CD4-positive, alpha-beta T cell (primary cell): ENCODE data around the gene IVNS1ABP. TPM values are rescaled to one million over a fixed set of nuclear protein-coding genes. Genes with fewer than 3 reads are reported as not detected.
"Not testable (repeated sequence)": the region's sequence is repeated elsewhere in the genome, so short reads cannot be mapped to it uniquely, and the experiment has no call there.

ENCODE experiments used
- ATAC-seq: fragments of 200-7000 bp; cut with Tn5 transposase; one replicate; pipeline ENCODE4 v1.10.0; 2022; ENCODE audit warnings: mild to moderate bottlenecking; ENCODE audit not compliant: poor library complexity
- CTCF ChIA-PET: fragments of 350-600 bp; sonication (Branson Sonifier 250); formaldehyde crosslinking; loops from one replicate; lab custom pipeline; 2021; ENCODE audit warnings: antibody characterized with exemption, inconsistent platforms; lab: Charles Lee
- POLR2A ChIA-PET: fragments of 350-600 bp; sonication (Branson Sonifier 250); formaldehyde crosslinking; loops from one replicate; lab custom pipeline; 2021; ENCODE audit warnings: antibody characterized with exemption, inconsistent platforms; lab: Charles Lee
- DNase-seq, 14 experiments: peaks; one replicate each; pipeline ENCODE4 v3.0.0-alpha.2; 2013 to 2020; ENCODE audit warnings: mixed read lengths in 2 of 14
- H3K27ac ChIP-seq, 2 donors: one replicate each; pipeline versions ENCODE4 v1.5.1 to v1.7.0; 2013; ENCODE audit warnings: low read length in 2 of 2, low read depth in 1 of 2, mild to moderate bottlenecking in 1 of 2
- H3K27me3 ChIP-seq, 2 experiments: 1 replicate in 1 of 2; 2 replicates in 1 of 2; pipeline versions ENCODE4 v1.6.1 to v1.7.0; 2013; ENCODE audit warnings: low read length in 2 of 2, control low read depth in 1 of 2, mild to moderate bottlenecking in 1 of 2, moderate library complexity in 1 of 2; ENCODE audit not compliant: insufficient read depth in 2 of 2, control insufficient read depth in 1 of 2
- H3K36me3 ChIP-seq: one replicate; pipeline ENCODE4 v1.6.1; 2013; ENCODE audit warnings: low read length, control low read depth; ENCODE audit not compliant: insufficient read depth
- H3K4me1 ChIP-seq: one replicate; pipeline ENCODE4 v1.6.1; 2013; ENCODE audit warnings: low read length, control low read depth; ENCODE audit not compliant: insufficient read depth
- H3K4me3 ChIP-seq: one replicate; pipeline ENCODE4 v1.5.1; 2013; ENCODE audit warnings: mild to moderate bottlenecking, low read length, moderate library complexity
- H3K9me3 ChIP-seq, 2 experiments: 1 replicate in 1 of 2; 2 replicates in 1 of 2; pipeline versions ENCODE4 v1.6.1 to v1.7.0; 2013; ENCODE audit warnings: low read length in 2 of 2, mild to moderate bottlenecking in 2 of 2, control low read depth in 1 of 2, moderate library complexity in 1 of 2; ENCODE audit not compliant: control insufficient read depth in 1 of 2, insufficient read depth in 1 of 2
- H3K27ac Mint-ChIP-seq: one replicate; pipeline ENCODE4 v1.8.0; 2020; ENCODE audit warnings: mixed read lengths
- H3K27me3 Mint-ChIP-seq: one replicate; pipeline ENCODE4 v1.8.0; 2021; ENCODE audit warnings: mixed read lengths
- H3K36me3 Mint-ChIP-seq: one replicate; pipeline ENCODE4 v1.8.0; 2021; ENCODE audit warnings: low read depth, mixed read lengths
- H3K4me1 Mint-ChIP-seq: one replicate; pipeline ENCODE4 v1.8.0; 2021; ENCODE audit warnings: low read depth, mixed read lengths
- H3K4me3 Mint-ChIP-seq: one replicate; pipeline ENCODE4 v1.8.0; 2020; ENCODE audit warnings: mild to moderate bottlenecking, mixed read lengths
- H3K9me3 Mint-ChIP-seq: one replicate; pipeline ENCODE4 v1.8.0; 2020; ENCODE audit warnings: mixed read lengths
- intact Hi-C, 2 experiments: fragments of 100-400 bp; cut with DNase I in 1 of 2; cut with micrococcal nuclease in 1 of 2; formaldehyde crosslinking; loops; one replicate each; pipeline versions ENCODE4 v1.15.1 to v1.9.0; 2023 to 2025; cut with DNase I, micrococcal nuclease
- total RNA-seq, 174 experiments: library from RNA in 2 of 174; stranded (reverse) in 2 of 174; gene quantifications; one replicate each; pipeline ENCODE4 v1.2.3 and lab custom pipeline; 2021 to 2026
- TF ChIP-seq, protein P1 (sequence below): fragments of 200-600 bp; IDR thresholded peaks from one replicate; pipeline ENCODE4 v1.8.0; 2022; ENCODE audit warnings: antibody characterized with exemption, mild to moderate bottlenecking

IVNS1ABP gene
- total RNA-seq, 2 experiments from 2014 or later, result 234 to 254 TPM

GRCh38 chr1:185252404-185252803 is 64.6 kb downstream of the IVNS1ABP start:
- H3K9me3 Mint-ChIP-seq, H3K27me3 ChIP-seq, H3K27ac Mint-ChIP-seq, H3K27ac ChIP-seq, ATAC-seq, H3K4me3 Mint-ChIP-seq, H3K4me3 ChIP-seq, H3K4me1 ChIP-seq, H3K36me3 Mint-ChIP-seq, intact Hi-C loops, POLR2A ChIA-PET, CTCF ChIA-PET, H3K36me3 ChIP-seq, DNase-seq, H3K27me3 Mint-ChIP-seq, H3K9me3 ChIP-seq: not testable (repeated sequence)
- H3K4me1 Mint-ChIP-seq, result peaks cover 31% of the 10 kb centered on the region

- ATAC-seq, H3K9me3 ChIP-seq, H3K27me3 Mint-ChIP-seq, intact Hi-C loops, H3K27me3 ChIP-seq, H3K27ac Mint-ChIP-seq, H3K36me3 ChIP-seq, H3K4me3 Mint-ChIP-seq, H3K27ac ChIP-seq, H3K36me3 Mint-ChIP-seq, H3K4me1 ChIP-seq, DNase-seq, H3K9me3 Mint-ChIP-seq, H3K4me3 ChIP-seq, CTCF ChIA-PET: not testable (repeated sequence)
- H3K4me1 Mint-ChIP-seq, result peaks cover 35% of the 10 kb centered on the region
- POLR2A ChIA-PET, result interaction anchor here (1.0 kb wide), 1 partner anchor 14 kb away, joined by 3 read pairs; no protein-coding TSS in a partner anchor
Observed at GRCh38 chr1:185251928-185252327, 65.1 kb downstream of the IVNS1ABP start.

DNA sequence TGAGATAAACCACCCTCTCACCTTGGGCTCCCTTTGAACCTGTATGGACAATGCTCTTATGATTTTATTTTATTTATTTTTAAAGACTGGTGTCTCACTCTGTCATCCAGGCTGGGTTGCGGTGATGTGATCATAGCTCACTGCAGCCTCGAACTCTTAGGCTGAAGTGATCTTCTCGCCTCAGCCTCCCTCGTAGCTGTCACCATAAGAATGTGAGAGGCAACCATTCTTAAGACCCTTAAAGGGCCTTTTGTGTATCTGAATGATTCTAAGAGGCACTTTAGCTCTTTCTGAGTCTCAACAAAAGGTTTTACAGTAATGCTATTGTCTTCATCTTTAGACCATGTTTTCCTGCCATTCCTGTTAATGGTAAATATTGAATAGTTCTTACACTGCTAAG is 67.0 kb downstream of the IVNS1ABP start:
- Mint-ChIP-seq H3K27ac (no peak overlapping the region), H3K4me1 (peaks cover 31% of the 10 kb centered on the region)
- intact Hi-C loops, result no loop called here

GRCh38 chr1:185249563-185249962 is 67.5 kb downstream of the IVNS1ABP start:
- Mint-ChIP-seq H3K9me3 (no peaks in the 10 kb centered on the region), H3K36me3 (no peaks in the 10 kb centered on the region), H3K4me3 (no peak overlapping the region), H3K27me3 (no peaks in the 10 kb centered on the region), H3K4me1 (peaks cover 31% of the 10 kb centered on the region), H3K27ac (peak overlapping the region; percentile 39)
- H3K27me3 ChIP-seq, result no peaks in the 10 kb centered on the region
- H3K4me3 ChIP-seq, result no peak overlapping the region
- ChIA-PET POLR2A (interaction anchor here (1.2 to 1.5 kb wide), 4 partner anchors 9 to 431 kb away, joined by 3 to 4 read pairs (median 3); no protein-coding TSS in a partner anchor), CTCF (interaction anchor here (0.6 kb wide), 1 partner anchor 83 kb away, joined by 3 read pairs; no protein-coding TSS in a partner anchor)
- ATAC-seq (no peak), DNase-seq (no peak)
- H3K36me3 ChIP-seq, result no peaks in the 10 kb centered on the region
- no peaks in the 10 kb centered on the region for H3K4me1 ChIP-seq
- no peaks in the 10 kb centered on the region for H3K9me3 ChIP-seq
- TF ChIP-seq, protein P1, sequence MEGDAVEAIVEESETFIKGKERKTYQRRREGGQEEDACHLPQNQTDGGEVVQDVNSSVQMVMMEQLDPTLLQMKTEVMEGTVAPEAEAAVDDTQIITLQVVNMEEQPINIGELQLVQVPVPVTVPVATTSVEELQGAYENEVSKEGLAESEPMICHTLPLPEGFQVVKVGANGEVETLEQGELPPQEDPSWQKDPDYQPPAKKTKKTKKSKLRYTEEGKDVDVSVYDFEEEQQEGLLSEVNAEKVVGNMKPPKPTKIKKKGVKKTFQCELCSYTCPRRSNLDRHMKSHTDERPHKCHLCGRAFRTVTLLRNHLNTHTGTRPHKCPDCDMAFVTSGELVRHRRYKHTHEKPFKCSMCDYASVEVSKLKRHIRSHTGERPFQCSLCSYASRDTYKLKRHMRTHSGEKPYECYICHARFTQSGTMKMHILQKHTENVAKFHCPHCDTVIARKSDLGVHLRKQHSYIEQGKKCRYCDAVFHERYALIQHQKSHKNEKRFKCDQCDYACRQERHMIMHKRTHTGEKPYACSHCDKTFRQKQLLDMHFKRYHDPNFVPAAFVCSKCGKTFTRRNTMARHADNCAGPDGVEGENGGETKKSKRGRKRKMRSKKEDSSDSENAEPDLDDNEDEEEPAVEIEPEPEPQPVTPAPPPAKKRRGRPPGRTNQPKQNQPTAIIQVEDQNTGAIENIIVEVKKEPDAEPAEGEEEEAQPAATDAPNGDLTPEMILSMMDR, result no peak
- no peak overlapping the region for H3K27ac ChIP-seq
- intact Hi-C loops, result loop anchor here in 1 of 2 experiments (5.0 kb wide), 1 partner anchor 43 kb away; no protein-coding TSS in a partner anchor

More for the DNA sequence above, 67.0 kb downstream of the IVNS1ABP start:
- no peaks in the 10 kb centered on the region for H3K27me3 Mint-ChIP-seq
- H3K9me3 Mint-ChIP-seq, result no peaks in the 10 kb centered on the region
- no peak overlapping the region for H3K4me3 Mint-ChIP-seq
- CTCF ChIA-PET, result no interaction called here
- TF ChIP-seq, protein P1, result no peak
- POLR2A ChIA-PET, result interaction anchor here (1.2 to 1.5 kb wide), 4 partner anchors 10 to 431 kb away, joined by 3 to 4 read pairs (median 3); no protein-coding TSS in a partner anchor
- no peaks in the 10 kb centered on the region for H3K27me3 ChIP-seq
- H3K4me3 ChIP-seq, result no peak overlapping the region
- H3K4me1 ChIP-seq, result no peaks in the 10 kb centered on the region
- no peak overlapping the region for H3K27ac ChIP-seq
- H3K9me3 ChIP-seq, result no peaks in the 10 kb centered on the region
- ATAC-seq, result no peak
- H3K36me3 ChIP-seq, result no peaks in the 10 kb centered on the region
- DNase-seq, result no peak
- H3K36me3 Mint-ChIP-seq, result no peaks in the 10 kb centered on the region

Other genes with a start within 250 kb of the IVNS1ABP start
- gene TRMT1L, start 160.3 kb downstream of the IVNS1ABP start, total RNA-seq, result 1 to 10 TPM; 2.8 to 4.7 TPM
- gene SWT1, start 160.1 kb downstream of the IVNS1ABP start, total RNA-seq, result 1 to 10 TPM; 4.1 to 5.3 TPM